HepG2 (cell line): ENCODE measurements around the gene NCOA6. TPM values are rescaled to one million over a fixed set of nuclear protein-coding genes. Genes with fewer than 3 reads are reported as not detected.

ENCODE experiments used
- ATF1 ChIP-seq: IDR thresholded peaks from 2 replicates; pipeline ENCODE4 v1.6.1; 2016; ENCODE audit warnings: mild to moderate bottlenecking, control low read depth
- CENPT ChIP-seq: sonication (generic); formaldehyde crosslinking; IDR thresholded peaks from 2 replicates; pipeline ENCODE4 v1.8.0; 2022; ENCODE audit warnings: low read depth, mild to moderate bottlenecking, moderate library complexity, missing genetic modification reagents
- CREB1 ChIP-seq, 2 experiments: fragments of 450-650 bp in 1 of 2; IDR thresholded peaks; 2 replicates each; pipeline ENCODE4 v1.6.1; 2016 to 2017; ENCODE audit warnings: control low read depth in 1 of 2, mild to moderate bottlenecking in 1 of 2, missing compliant biosample characterization in 1 of 2, missing genetic modification characterization in 1 of 2
- HIVEP1 ChIP-seq: sonication (generic); formaldehyde crosslinking; IDR thresholded peaks from 2 replicates; pipeline ENCODE4 v1.4.0; 2020; ENCODE audit warnings: mild to moderate bottlenecking, missing genetic modification reagents
- LCORL ChIP-seq, 2 experiments: fragments of 450-650 bp in 1 of 2; sonication (generic) in 1 of 2; formaldehyde crosslinking in 1 of 2; IDR thresholded peaks; 2 replicates each; pipeline versions ENCODE4 v1.5.0 to v1.6.1; 2017 to 2020; ENCODE audit warnings: antibody characterized with exemption in 1 of 2, missing genetic modification reagents in 1 of 2
- MIER3 ChIP-seq: IDR thresholded peaks from 2 replicates; pipeline ENCODE4 v1.6.1; 2016; ENCODE audit warnings: missing compliant biosample characterization, borderline replicate concordance
- NCOA1 ChIP-seq: sonication (generic); formaldehyde crosslinking; IDR thresholded peaks from 2 replicates; pipeline ENCODE4 v1.9.0; 2021; ENCODE audit warnings: missing genetic modification reagents
- PHF20 ChIP-seq: sonication (generic); formaldehyde crosslinking; IDR thresholded peaks from 2 replicates; pipeline ENCODE4 v1.5.0; 2020; ENCODE audit warnings: mild to moderate bottlenecking, missing genetic modification reagents
- SMAD3 ChIP-seq: sonication (generic); formaldehyde crosslinking; IDR thresholded peaks from 2 replicates; pipeline ENCODE4 v1.4.0; 2020; ENCODE audit warnings: missing genetic modification reagents
- STAT5B ChIP-seq: sonication (generic); formaldehyde crosslinking; IDR thresholded peaks from 2 replicates; pipeline ENCODE4 v1.4.0; 2020; ENCODE audit warnings: missing genetic modification reagents
- ZFP36L2 ChIP-seq: sonication (generic); formaldehyde crosslinking; IDR thresholded peaks from 2 replicates; pipeline ENCODE4 v1.4.0; 2020; ENCODE audit warnings: missing genetic modification reagents
- ZIK1 ChIP-seq: sonication (generic); formaldehyde crosslinking; IDR thresholded peaks from 2 replicates; pipeline ENCODE4 v1.5.0; 2020; ENCODE audit warnings: mild to moderate bottlenecking, low read depth, missing genetic modification reagents, borderline replicate concordance
- ZNF737 ChIP-seq: sonication (generic); formaldehyde crosslinking; IDR thresholded peaks from 2 replicates; pipeline ENCODE4 v1.5.0; 2020; ENCODE audit warnings: missing genetic modification reagents, mild to moderate bottlenecking, borderline replicate concordance
- polyA plus RNA-seq, 8 experiments: library from polyadenylated mRNA; depleted of rRNA in 3 of 8; stranded (reverse) in 7 of 8; unstranded in 1 of 8; fragments of >200 nt; fragmentation: Illumina TruSeq in 4 of 8; extraction: Trizol in 4 of 8; gene quantifications; 2 replicates each; pipeline versions ENCODE4 v1.2.1 to v1.2.3, GENCODE V29; 2011 to 2016; ENCODE audit warnings: low read depth in 4 of 8, missing spikeins in 1 of 8, mixed read lengths in 1 of 8; ENCODE audit not compliant: insufficient read depth in 1 of 8
- total RNA-seq, 5 experiments: library from RNA; depleted of rRNA; stranded (reverse); fragments of >200 nt; fragmentation: Illumina TruSeq; extraction: Trizol; gene quantifications; 2 replicates each; pipeline ENCODE4 v1.2.3, GENCODE V29; 2016; ENCODE audit warnings: low read depth in 1 of 5
- TF ChIP-seq, protein P1 (sequence below): sonication (generic); formaldehyde crosslinking; IDR thresholded peaks from 2 replicates; pipeline ENCODE4 v1.5.0; 2020; ENCODE audit warnings: mild to moderate bottlenecking, missing genetic modification reagents, borderline replicate concordance
- TF ChIP-seq, protein P2 (sequence below): sonication (generic); formaldehyde crosslinking; IDR thresholded peaks from 2 replicates; pipeline ENCODE4 v1.5.1; 2020; ENCODE audit warnings: mild to moderate bottlenecking, missing genetic modification reagents, moderate library complexity
- TF ChIP-seq, protein P3 (sequence below): sonication (generic); formaldehyde crosslinking; IDR thresholded peaks from 2 replicates; pipeline ENCODE4 v1.5.1; 2020; ENCODE audit warnings: missing genetic modification reagents, mild to moderate bottlenecking, borderline replicate concordance
- TF ChIP-seq, protein P4 (sequence below): sonication (generic); formaldehyde crosslinking; IDR thresholded peaks from 2 replicates; pipeline ENCODE4 v1.4.0; 2020; ENCODE audit warnings: mild to moderate bottlenecking, low read depth, missing genetic modification reagents

NCOA6 gene
- total and polyA plus RNA-seq, 2 of the 13 experiments (the other 11 are each of a cell fraction or from before 2014, with no cell fraction given): 11.2 to 29.3 TPM

DNA sequence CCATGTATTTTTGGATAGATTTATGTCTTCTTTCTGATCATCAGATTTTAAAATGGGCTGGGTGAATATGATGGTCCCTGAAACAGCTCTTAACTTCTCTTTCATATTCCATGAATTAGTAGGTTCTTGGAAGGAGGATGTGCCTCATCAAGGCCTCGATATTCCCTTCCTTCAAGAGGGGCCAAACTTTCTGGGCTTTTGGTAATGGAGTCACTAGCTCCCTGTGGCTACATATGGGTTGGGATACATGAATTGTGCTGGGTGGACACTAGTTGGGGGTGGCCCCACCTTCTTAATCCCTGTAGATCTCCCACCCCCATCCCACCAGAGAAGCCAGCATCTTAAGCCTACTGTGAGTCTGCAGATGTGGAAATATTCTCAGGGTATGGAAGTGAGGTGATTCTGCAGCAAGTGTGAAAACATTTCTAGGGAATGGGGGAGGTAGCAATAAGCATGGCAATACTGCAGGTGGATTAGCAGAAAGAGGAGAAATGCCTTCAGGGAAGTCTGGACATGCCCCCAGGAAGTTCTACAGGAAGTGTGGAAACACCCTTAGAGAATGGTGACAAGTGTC lies 119.1 kb downstream of the NCOA6 start (continued):
- TF ChIP-seq PHF20 (CRISPR knock-in tag): peak; percentile 25; the same call in 1 of the 2 replicates
- TF ChIP-seq, protein P1, sequence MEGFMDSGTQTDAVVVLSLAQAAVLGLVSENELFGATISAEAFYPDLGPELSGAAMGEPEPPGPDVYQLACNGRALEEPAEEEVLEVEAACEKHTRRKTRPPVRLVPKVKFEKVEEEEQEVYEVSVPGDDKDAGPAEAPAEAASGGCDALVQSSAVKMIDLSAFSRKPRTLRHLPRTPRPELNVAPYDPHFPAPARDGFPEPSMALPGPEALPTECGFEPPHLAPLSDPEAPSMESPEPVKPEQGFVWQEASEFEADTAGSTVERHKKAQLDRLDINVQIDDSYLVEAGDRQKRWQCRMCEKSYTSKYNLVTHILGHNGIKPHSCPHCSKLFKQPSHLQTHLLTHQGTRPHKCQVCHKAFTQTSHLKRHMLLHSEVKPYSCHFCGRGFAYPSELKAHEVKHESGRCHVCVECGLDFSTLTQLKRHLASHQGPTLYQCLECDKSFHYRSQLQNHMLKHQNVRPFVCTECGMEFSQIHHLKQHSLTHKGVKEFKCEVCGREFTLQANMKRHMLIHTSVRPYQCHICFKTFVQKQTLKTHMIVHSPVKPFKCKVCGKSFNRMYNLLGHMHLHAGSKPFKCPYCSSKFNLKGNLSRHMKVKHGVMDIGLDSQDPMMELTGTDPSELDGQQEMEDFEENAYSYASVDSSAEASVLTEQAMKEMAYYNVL (CRISPR knock-in tag): 0 out of 2 replicates have a peak, but pooled peaks have one; percentile 20
- TF ChIP-seq ZIK1 (CRISPR knock-in tag): no peak
- no peak for TF ChIP-seq CENPT
- no peak for TF ChIP-seq NCOA1 (CRISPR knock-in tag)
- TF ChIP-seq MIER3 (CRISPR knock-in tag): no peak
- TF ChIP-seq, protein P2, sequence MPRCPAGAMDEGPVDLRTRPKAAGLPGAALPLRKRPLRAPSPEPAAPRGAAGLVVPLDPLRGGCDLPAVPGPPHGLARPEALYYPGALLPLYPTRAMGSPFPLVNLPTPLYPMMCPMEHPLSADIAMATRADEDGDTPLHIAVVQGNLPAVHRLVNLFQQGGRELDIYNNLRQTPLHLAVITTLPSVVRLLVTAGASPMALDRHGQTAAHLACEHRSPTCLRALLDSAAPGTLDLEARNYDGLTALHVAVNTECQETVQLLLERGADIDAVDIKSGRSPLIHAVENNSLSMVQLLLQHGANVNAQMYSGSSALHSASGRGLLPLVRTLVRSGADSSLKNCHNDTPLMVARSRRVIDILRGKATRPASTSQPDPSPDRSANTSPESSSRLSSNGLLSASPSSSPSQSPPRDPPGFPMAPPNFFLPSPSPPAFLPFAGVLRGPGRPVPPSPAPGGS (CRISPR knock-in tag): peak; percentile 35; the same call in 1 of the 2 replicates
- TF ChIP-seq ATF1: no peak
- TF ChIP-seq STAT5B: no peak
- TF ChIP-seq, protein P3, sequence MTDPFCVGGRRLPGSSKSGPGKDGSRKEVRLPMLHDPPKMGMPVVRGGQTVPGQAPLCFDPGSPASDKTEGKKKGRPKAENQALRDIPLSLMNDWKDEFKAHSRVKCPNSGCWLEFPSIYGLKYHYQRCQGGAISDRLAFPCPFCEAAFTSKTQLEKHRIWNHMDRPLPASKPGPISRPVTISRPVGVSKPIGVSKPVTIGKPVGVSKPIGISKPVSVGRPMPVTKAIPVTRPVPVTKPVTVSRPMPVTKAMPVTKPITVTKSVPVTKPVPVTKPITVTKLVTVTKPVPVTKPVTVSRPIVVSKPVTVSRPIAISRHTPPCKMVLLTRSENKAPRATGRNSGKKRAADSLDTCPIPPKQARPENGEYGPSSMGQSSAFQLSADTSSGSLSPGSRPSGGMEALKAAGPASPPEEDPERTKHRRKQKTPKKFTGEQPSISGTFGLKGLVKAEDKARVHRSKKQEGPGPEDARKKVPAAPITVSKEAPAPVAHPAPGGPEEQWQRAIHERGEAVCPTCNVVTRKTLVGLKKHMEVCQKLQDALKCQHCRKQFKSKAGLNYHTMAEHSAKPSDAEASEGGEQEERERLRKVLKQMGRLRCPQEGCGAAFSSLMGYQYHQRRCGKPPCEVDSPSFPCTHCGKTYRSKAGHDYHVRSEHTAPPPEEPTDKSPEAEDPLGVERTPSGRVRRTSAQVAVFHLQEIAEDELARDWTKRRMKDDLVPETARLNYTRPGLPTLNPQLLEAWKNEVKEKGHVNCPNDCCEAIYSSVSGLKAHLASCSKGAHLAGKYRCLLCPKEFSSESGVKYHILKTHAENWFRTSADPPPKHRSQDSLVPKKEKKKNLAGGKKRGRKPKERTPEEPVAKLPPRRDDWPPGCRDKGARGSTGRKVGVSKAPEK: no peak
- TF ChIP-seq HIVEP1 (CRISPR knock-in tag): no peak
- TF ChIP-seq ZNF737 (CRISPR knock-in tag): no peak
- no peak for TF ChIP-seq ZFP36L2 (CRISPR knock-in tag)
- no peak for TF ChIP-seq LCORL (IDR thresholded peaks at IDR 0.05)
- 0 out of 2 replicates have a peak, but pooled peaks have one; percentile 10 for TF ChIP-seq LCORL (CRISPR knock-in tag; IDR thresholded peaks at IDR 0.05)
- TF ChIP-seq, protein P4, sequence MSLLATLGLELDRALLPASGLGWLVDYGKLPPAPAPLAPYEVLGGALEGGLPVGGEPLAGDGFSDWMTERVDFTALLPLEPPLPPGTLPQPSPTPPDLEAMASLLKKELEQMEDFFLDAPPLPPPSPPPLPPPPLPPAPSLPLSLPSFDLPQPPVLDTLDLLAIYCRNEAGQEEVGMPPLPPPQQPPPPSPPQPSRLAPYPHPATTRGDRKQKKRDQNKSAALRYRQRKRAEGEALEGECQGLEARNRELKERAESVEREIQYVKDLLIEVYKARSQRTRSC (CRISPR knock-in tag): no peak
- TF ChIP-seq SMAD3: no peak
- TF ChIP-seq CREB1 (IDR thresholded peaks at IDR 0.05): no peak
- TF ChIP-seq CREB1 (CRISPR knock-in tag; IDR thresholded peaks at IDR 0.05): no peak
